H1 (cell line): Measurements from ENCODE around the gene CCR1.

ENCODE experiments used
- BRCA1 ChIP-seq: IDR thresholded peaks from 2 replicates; pipeline ENCODE4 v1.6.1; 2012; ENCODE audit warnings: low read depth, low read length, improper control_type of control experiment
- EGR1 ChIP-seq: IDR thresholded peaks from 2 replicates; pipeline ENCODE4 v1.6.1; 2011; ENCODE audit warnings: low read depth, low read length, borderline replicate concordance
- FOSL1 ChIP-seq: IDR thresholded peaks from 2 replicates; pipeline ENCODE4 v1.6.1; 2011; ENCODE audit warnings: mild to moderate bottlenecking, low read depth, low read length, moderate library complexity; ENCODE audit not compliant: insufficient read depth
- HDAC2 ChIP-seq, 2 experiments: fragments of 300-600 bp in 1 of 2; sonication (generic) in 1 of 2; IDR thresholded peaks; 2 replicates each; pipeline ENCODE4 v1.6.1; 2011 to 2012; ENCODE audit warnings: low read depth in 2 of 2, low read length in 2 of 2, mild to moderate bottlenecking in 2 of 2, moderate library complexity in 2 of 2, borderline replicate concordance in 1 of 2, inconsistent platforms in 1 of 2
- NRF1 ChIP-seq: IDR thresholded peaks from 2 replicates; pipeline ENCODE4 v1.6.1; 2011; ENCODE audit warnings: mild to moderate bottlenecking, low read depth, low read length, improper control_type of control experiment
- POLR2A ChIP-seq, 2 experiments: IDR thresholded peaks; 1 replicate in 1 of 2; 2 replicates in 1 of 2; pipeline ENCODE4 v1.6.1; 2011; ENCODE audit warnings: low read depth in 2 of 2, low read length in 2 of 2, mild to moderate bottlenecking in 2 of 2; ENCODE audit errors: control extremely low read depth in 1 of 2
- POLR2AphosphoS5 ChIP-seq: IDR thresholded peaks from 2 replicates; pipeline ENCODE4 v1.6.1; 2011; ENCODE audit warnings: low read depth, low read length
- RFX5 ChIP-seq: IDR thresholded peaks from 2 replicates; pipeline ENCODE4 v1.6.1; 2011; ENCODE audit warnings: low read depth, low read length, improper control_type of control experiment, borderline replicate concordance
- YY1 ChIP-seq: IDR thresholded peaks from 2 replicates; pipeline ENCODE4 v1.6.1; 2011; ENCODE audit warnings: low read depth, mild to moderate bottlenecking, low read length
- ZNF274 ChIP-seq: IDR thresholded peaks from 2 replicates; pipeline ENCODE4 v1.7.0; 2012; ENCODE audit warnings: low read length, borderline replicate concordance; ENCODE audit errors: extremely low read depth
- TF ChIP-seq, protein P1 (sequence below): IDR thresholded peaks from 2 replicates; pipeline ENCODE4 v1.6.1; 2012; ENCODE audit warnings: inconsistent platforms
- TF ChIP-seq, protein P2 (sequence below), 3 experiments: IDR thresholded peaks; 1 replicate in 2 of 3; 2 replicates in 1 of 3; pipeline versions ENCODE4 v1.5.1 to v1.6.1; 2011; ENCODE audit warnings: low read length in 3 of 3, mild to moderate bottlenecking in 3 of 3, inconsistent platforms in 2 of 3, low read depth in 1 of 3, moderate library complexity in 1 of 3; ENCODE audit not compliant: insufficient read depth in 1 of 3; ENCODE audit errors: control extremely low read depth in 1 of 3
- TF ChIP-seq, protein P3 (sequence below): IDR thresholded peaks from 2 replicates; pipeline ENCODE4 v1.6.1; 2011; ENCODE audit warnings: low read depth, mild to moderate bottlenecking, low read length; ENCODE audit not compliant: insufficient read depth

DNA sequence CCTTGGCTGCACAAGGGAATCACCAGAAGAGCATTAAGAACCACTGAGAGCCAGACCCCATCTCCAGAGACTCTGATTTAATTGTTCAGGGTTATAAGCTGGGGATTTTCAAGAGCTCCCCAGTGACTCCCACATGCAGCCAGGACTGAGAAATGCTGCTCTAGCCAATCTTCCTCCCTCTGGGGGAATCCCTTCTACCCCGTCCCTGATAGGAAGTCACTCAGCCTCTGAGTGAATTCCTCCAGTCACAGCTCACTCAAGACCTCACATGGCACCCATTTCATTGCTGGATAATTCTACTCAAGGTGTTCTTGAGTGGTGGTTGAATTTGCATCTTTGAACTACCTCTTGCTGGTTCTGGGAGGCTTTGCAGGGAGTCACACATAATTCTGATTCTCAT, 44.9 kb upstream of the CCR1 start:
- no peak for TF ChIP-seq ZNF274
- TF ChIP-seq BRCA1, result no peak
- no peak for TF ChIP-seq POLR2AphosphoS5
- TF ChIP-seq, protein P1, sequence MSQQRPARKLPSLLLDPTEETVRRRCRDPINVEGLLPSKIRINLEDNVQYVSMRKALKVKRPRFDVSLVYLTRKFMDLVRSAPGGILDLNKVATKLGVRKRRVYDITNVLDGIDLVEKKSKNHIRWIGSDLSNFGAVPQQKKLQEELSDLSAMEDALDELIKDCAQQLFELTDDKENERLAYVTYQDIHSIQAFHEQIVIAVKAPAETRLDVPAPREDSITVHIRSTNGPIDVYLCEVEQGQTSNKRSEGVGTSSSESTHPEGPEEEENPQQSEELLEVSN, result no peak
- no peak for TF ChIP-seq RFX5
- no peak for TF ChIP-seq HDAC2 (IDR thresholded peaks at IDR 0.05; ENCODE audit: borderline replicate concordance in 1 of 2, low read depth in 2 of 2, low read length in 2 of 2)
- no peak for TF ChIP-seq NRF1
- TF ChIP-seq, protein P2, sequence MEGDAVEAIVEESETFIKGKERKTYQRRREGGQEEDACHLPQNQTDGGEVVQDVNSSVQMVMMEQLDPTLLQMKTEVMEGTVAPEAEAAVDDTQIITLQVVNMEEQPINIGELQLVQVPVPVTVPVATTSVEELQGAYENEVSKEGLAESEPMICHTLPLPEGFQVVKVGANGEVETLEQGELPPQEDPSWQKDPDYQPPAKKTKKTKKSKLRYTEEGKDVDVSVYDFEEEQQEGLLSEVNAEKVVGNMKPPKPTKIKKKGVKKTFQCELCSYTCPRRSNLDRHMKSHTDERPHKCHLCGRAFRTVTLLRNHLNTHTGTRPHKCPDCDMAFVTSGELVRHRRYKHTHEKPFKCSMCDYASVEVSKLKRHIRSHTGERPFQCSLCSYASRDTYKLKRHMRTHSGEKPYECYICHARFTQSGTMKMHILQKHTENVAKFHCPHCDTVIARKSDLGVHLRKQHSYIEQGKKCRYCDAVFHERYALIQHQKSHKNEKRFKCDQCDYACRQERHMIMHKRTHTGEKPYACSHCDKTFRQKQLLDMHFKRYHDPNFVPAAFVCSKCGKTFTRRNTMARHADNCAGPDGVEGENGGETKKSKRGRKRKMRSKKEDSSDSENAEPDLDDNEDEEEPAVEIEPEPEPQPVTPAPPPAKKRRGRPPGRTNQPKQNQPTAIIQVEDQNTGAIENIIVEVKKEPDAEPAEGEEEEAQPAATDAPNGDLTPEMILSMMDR (IDR thresholded peaks at IDR 0.05; ENCODE audit: control extremely low read depth in 1 of 3, insufficient read depth in 1 of 3, low read depth in 1 of 3, low read length in 3 of 3), result no peak
- no peak for TF ChIP-seq FOSL1
- TF ChIP-seq EGR1, result no peak
- TF ChIP-seq POLR2A (IDR thresholded peaks at IDR 0.05; ENCODE audit: control extremely low read depth in 1 of 2, low read depth in 2 of 2, low read length in 2 of 2), result no peak
- TF ChIP-seq YY1, result no peak
- TF ChIP-seq, protein P3, sequence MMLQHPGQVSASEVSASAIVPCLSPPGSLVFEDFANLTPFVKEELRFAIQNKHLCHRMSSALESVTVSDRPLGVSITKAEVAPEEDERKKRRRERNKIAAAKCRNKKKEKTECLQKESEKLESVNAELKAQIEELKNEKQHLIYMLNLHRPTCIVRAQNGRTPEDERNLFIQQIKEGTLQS, result no peak
